NCI-H146 (cell line): Measurements from ENCODE around the gene SEMA3F.
A peak's percentile ranks its signal among the peaks of the same experiment; 100 is the strongest.
"Not testable (repeated sequence)": the region's sequence is repeated elsewhere in the genome, so short reads cannot be mapped to it uniquely, and the experiment has no call there.

ENCODE experiments used
- DNase-seq: peaks from one replicate; lab custom pipeline; 2025; lab: John Stamatoyannopoulos, UW

SEMA3F gene

GRCh38 chr3:50193746-50194127, 38.6 kb downstream of the SEMA3F start:
- DNase-seq: no peak

GRCh38 chr3:50194128-50194902, 39.2 kb downstream of the SEMA3F start:
- DNase-seq: no peak

- peak; percentile 22 for DNase-seq
These were observed 39.9 kb downstream of the SEMA3F start for GRCh38 chr3:50194903-50195500.

- peak; percentile 83 for DNase-seq
These were observed 40.6 kb downstream of the SEMA3F start for GRCh38 chr3:50195501-50196252.

- no peak for DNase-seq
These were observed 41.2 kb downstream of the SEMA3F start for GRCh38 chr3:50196253-50196801.

GRCh38 chr3:50201573-50202315, 46.6 kb downstream of the SEMA3F start:
- DNase-seq: no peak

- peak; percentile 13 for DNase-seq
These were observed 47.4 kb downstream of the SEMA3F start for GRCh38 chr3:50202353-50203112.

GRCh38 chr3:50203113-50203808, 48.1 kb downstream of the SEMA3F start:
- peak; percentile 17 for DNase-seq

GRCh38 chr3:50203809-50204803, 49.0 kb downstream of the SEMA3F start:
- no peak for DNase-seq

GRCh38 chr3:50204804-50205412, 49.8 kb downstream of the SEMA3F start, which contains the start of gene SLC38A3:
Gene SLC38A3, plus strand, starts transcription at chr3:50205271. Its CDS starts 8,929 bp downstream, at chr3:50214200.
- peak; percentile 39 for DNase-seq

GRCh38 chr3:50205413-50206276, 50.5 kb downstream of the SEMA3F start:
- peak; percentile 74 for DNase-seq

GRCh38 chr3:50207359-50208042, 52.4 kb downstream of the SEMA3F start:
- DNase-seq: no peak

GRCh38 chr3:50208677-50209344, 53.7 kb downstream of the SEMA3F start:
- DNase-seq: peak; percentile 70

- no peak for DNase-seq
These were observed 55.0 kb downstream of the SEMA3F start for GRCh38 chr3:50210176-50210509.

GRCh38 chr3:50210510-50211367, 55.6 kb downstream of the SEMA3F start:
- DNase-seq: peak; percentile 88

- DNase-seq: not testable (repeated sequence)
These were observed 56.2 kb downstream of the SEMA3F start for GRCh38 chr3:50211368-50211717.
